Mesenteric fat pad (tissue), 1 donor: ENCODE results near the gene SKIC3. TPM values are rescaled to one million over a fixed set of nuclear protein-coding genes. Genes with fewer than 3 reads are reported as not detected.

Source experiments
- DNase-seq: peaks from one replicate; pipeline ENCODE4 v3.0.0-alpha.2; 2020; ENCODE audit warnings: low spot score
- long read RNA-seq: library from polyadenylated mRNA; unstranded; transcript quantifications from one replicate; pipeline ENCODE4 v2.0.0, GENCODE V29; 2020
- total RNA-seq: library from RNA; stranded (reverse); fragmentation: NEBNext Ultra II Directional; extraction: Animal tissue kit (Norgen Biotek cat#: 25700); gene quantifications from one replicate; pipeline ENCODE4 v1.2.1, GENCODE V29; 2021
- donor health status: DM: yes; HTN: yes; CAD: no.

The SKIC3 gene
- total RNA-seq, result 79.3 TPM
- long read RNA-seq, partial matches to known transcripts, result 21 of 25 reads
- long read RNA-seq, other reads (novel, unspliced or antisense), result 4 of 25 reads

- DNase-seq, result peak; percentile 92
Measured at GRCh38 chr5:95554647-95555548, at the start of gene SKIC3, which contains the start of gene ARSK. Gene SKIC3, minus strand, starts transcription at chr5:95554977. Its CDS starts 7,827 bp downstream, at chr5:95547150. Gene ARSK, plus strand, starts transcription at chr5:95555101. Its CDS starts 178 bp downstream, at chr5:95555279.

GRCh38 chr5:95600557-95600956 lies 45.8 kb upstream of the SKIC3 start:
- no peak for DNase-seq

GRCh38 chr5:95599252-95599651 lies 44.5 kb upstream of the SKIC3 start:
- DNase-seq, result no peak

- DNase-seq, result no peak
Measured at GRCh38 chr5:95595289-95595931, 40.6 kb upstream of the SKIC3 start.

GRCh38 chr5:95591490-95591901 lies 36.7 kb upstream of the SKIC3 start:
- DNase-seq, result no peak

- DNase-seq, result no peak
Measured at GRCh38 chr5:95590880-95591279, 36.1 kb upstream of the SKIC3 start.

GRCh38 chr5:95583992-95584391 lies 29.2 kb upstream of the SKIC3 start:
- DNase-seq, result no peak

- no peak for DNase-seq
Measured at GRCh38 chr5:95581576-95581975, 26.8 kb upstream of the SKIC3 start.

GRCh38 chr5:95572016-95572415 lies 17.2 kb upstream of the SKIC3 start:
- no peak for DNase-seq

- DNase-seq, result no peak
Measured at GRCh38 chr5:95565280-95565920, 10.6 kb upstream of the SKIC3 start.

- no peak for DNase-seq
Measured at GRCh38 chr5:95564450-95564849, 9.7 kb upstream of the SKIC3 start.

GRCh38 chr5:95563367-95563766 lies 8.6 kb upstream of the SKIC3 start:
- no peak for DNase-seq

- no peak for DNase-seq
Measured at GRCh38 chr5:95562282-95562681, 7.5 kb upstream of the SKIC3 start.

- no peak for DNase-seq
Measured at GRCh38 chr5:95557841-95558240, 3.1 kb upstream of the SKIC3 start.

- DNase-seq, result no peak
Measured at GRCh38 chr5:95555553-95555952, 776 bp upstream of the SKIC3 start.

GRCh38 chr5:95554331-95554646 lies 488 bp downstream of the SKIC3 start:
- no peak for DNase-seq

- no peak for DNase-seq
Measured at GRCh38 chr5:95549030-95549429, 5.7 kb downstream of the SKIC3 start.

- DNase-seq, result no peak
Measured at GRCh38 chr5:95543017-95543705, 11.6 kb downstream of the SKIC3 start.

GRCh38 chr5:95537501-95537900 lies 17.3 kb downstream of the SKIC3 start:
- no peak for DNase-seq

GRCh38 chr5:95533761-95534160 lies 21.0 kb downstream of the SKIC3 start:
- DNase-seq, result no peak

- no peak for DNase-seq
Measured at GRCh38 chr5:95533106-95533505, 21.7 kb downstream of the SKIC3 start.
